Neural progenitor cell (in vitro differentiated cells): Measurements from ENCODE around the gene KCNH1. TPM values are rescaled to one million over a fixed set of nuclear protein-coding genes. Genes with fewer than 3 reads are reported as not detected.
A peak's percentile ranks its signal among the peaks of the same experiment; 100 is the strongest.

Experiments used
- DNase-seq: peaks from one replicate; pipeline ENCODE4 v3.0.0-alpha.2; 2016; ENCODE audit warnings: low spot score
- H2AFZ ChIP-seq: fragments of 200-600 bp; sonication (generic); replicated peaks from 2 replicates; pipeline ENCODE4 v1.6.1; 2016; ENCODE audit warnings: antibody characterized with exemption
- H3F3A ChIP-seq: fragments of 200-600 bp; sonication (generic); 2 replicates; pipeline ENCODE4 v1.6.1; 2016; ENCODE audit warnings: antibody characterized with exemption, low read depth
- H3K27ac ChIP-seq: fragments of 200-600 bp; sonication (generic); 2 replicates; pipeline ENCODE4 v1.5.1; 2016; ENCODE audit warnings: mild to moderate bottlenecking
- H3K27me3 ChIP-seq: fragments of 200-600 bp; sonication (generic); 2 replicates; pipeline ENCODE4 v1.6.1; 2016; ENCODE audit warnings: mild to moderate bottlenecking, moderate library complexity
- H3K36me3 ChIP-seq: fragments of 200-600 bp; sonication (generic); 2 replicates; pipeline ENCODE4 v1.5.1; 2016
- H3K4me1 ChIP-seq: fragments of 200-600 bp; sonication (generic); 2 replicates; pipeline ENCODE4 v1.6.1; 2016; ENCODE audit warnings: mixed run types
- H3K4me2 ChIP-seq: fragments of 200-600 bp; sonication (generic); 2 replicates; pipeline ENCODE4 v1.6.1; 2016
- H3K4me3 ChIP-seq: fragments of 200-600 bp; sonication (generic); 2 replicates; pipeline ENCODE4 v1.5.1; 2016
- H3K79me2 ChIP-seq: fragments of 200-600 bp; sonication (generic); 2 replicates; pipeline ENCODE4 v1.6.1; 2016; ENCODE audit warnings: low read depth
- H3K9ac ChIP-seq: fragments of 200-600 bp; sonication (generic); 2 replicates; pipeline ENCODE4 v1.6.1; 2016
- H3K9me3 ChIP-seq: fragments of 200-600 bp; sonication (generic); 2 replicates; pipeline ENCODE4 v1.5.1; 2016; ENCODE audit warnings: low read depth
- H4K20me1 ChIP-seq: fragments of 200-600 bp; sonication (generic); 2 replicates; pipeline ENCODE4 v1.6.1; 2016; ENCODE audit warnings: low read depth
- H3K27ac Mint-ChIP-seq: 3 replicates; pipeline ENCODE4 v1.8.0; 2021; ENCODE audit warnings: mixed read lengths
- H3K27me3 Mint-ChIP-seq: 2 replicates; pipeline ENCODE4 v1.8.0; 2022; ENCODE audit warnings: low read depth, mild to moderate bottlenecking, inconsistent platforms, moderate library complexity, mixed read lengths; ENCODE audit not compliant: insufficient read depth
- H3K36me3 Mint-ChIP-seq: 3 replicates; pipeline ENCODE4 v1.8.0; 2021; ENCODE audit warnings: mixed read lengths
- H3K4me1 Mint-ChIP-seq: 3 replicates; pipeline ENCODE4 v1.8.0; 2021; ENCODE audit warnings: mixed read lengths
- H3K4me3 Mint-ChIP-seq: 3 replicates; pipeline ENCODE4 v1.8.0; 2021; ENCODE audit warnings: mild to moderate bottlenecking, moderate library complexity, mixed read lengths
- H3K9me3 Mint-ChIP-seq: 3 replicates; pipeline ENCODE4 v1.8.0; 2020; ENCODE audit warnings: mixed read lengths
- CTCF ChIP-seq: fragments of 200-600 bp; sonication (generic); IDR thresholded peaks from 2 replicates; pipeline ENCODE4 v1.5.1; 2017; ENCODE audit warnings: antibody characterized with exemption, mild to moderate bottlenecking
- EZH2 ChIP-seq: fragments of 200-600 bp; sonication (generic); IDR thresholded peaks from 2 replicates; pipeline ENCODE4 v1.6.1; 2017; ENCODE audit warnings: antibody characterized with exemption, mild to moderate bottlenecking, moderate library complexity
- EZH2phosphoT487 ChIP-seq: fragments of 200-600 bp; sonication (generic); IDR thresholded peaks from 2 replicates; pipeline ENCODE4 v1.6.1; 2017; ENCODE audit warnings: antibody characterized with exemption
- total RNA-seq: library from RNA; depleted of rRNA; stranded (reverse); fragments of >200 nt; gene quantifications from 2 replicates; pipeline ENCODE4 v1.2.3, GENCODE V29; 2015; ENCODE audit warnings: low replicate concordance

KCNH1 gene
- total RNA-seq, 1 donor from 2014 or later: 1.6 TPM

GRCh38 chr1:210783925-210784324 lies 350.0 kb downstream of the KCNH1 start:
- no peaks in the 10 kb centered on the region for H3K4me1 ChIP-seq
- H3K4me2 ChIP-seq: no peak overlapping the region
- no peak overlapping the region for H3K4me3 ChIP-seq
- H3K4me1 Mint-ChIP-seq: peaks cover 7% of the 10 kb centered on the region
- H3K36me3 Mint-ChIP-seq: no peaks in the 10 kb centered on the region
- no peak for TF ChIP-seq CTCF
- TF ChIP-seq EZH2: no peak
- no peak for TF ChIP-seq EZH2phosphoT487
- H3K79me2 ChIP-seq: no peaks in the 10 kb centered on the region
- no peak overlapping the region for H2AFZ ChIP-seq
- H3K4me3 Mint-ChIP-seq: no peak overlapping the region
- no peaks in the 10 kb centered on the region for H3K36me3 ChIP-seq
- H3K27ac Mint-ChIP-seq: no peak overlapping the region
- no peak overlapping the region for H3K27ac ChIP-seq
- no peak for DNase-seq
- H3K9me3 Mint-ChIP-seq: no peaks in the 10 kb centered on the region
- H3F3A ChIP-seq: no peaks in the 10 kb centered on the region
- H3K27me3 Mint-ChIP-seq: peaks cover 3% of the 10 kb centered on the region
- H4K20me1 ChIP-seq: no peaks in the 10 kb centered on the region
- H3K9ac ChIP-seq: no peak overlapping the region
- no peaks in the 10 kb centered on the region for H3K9me3 ChIP-seq
- H3K27me3 ChIP-seq: no peaks in the 10 kb centered on the region

GRCh38 chr1:210781652-210782051 lies 352.3 kb downstream of the KCNH1 start:
- DNase-seq: no peak
- Mint-ChIP-seq H3K4me3 (no peak overlapping the region), H3K4me1 (peaks cover 7% of the 10 kb centered on the region), H3K27ac (no peak overlapping the region), H3K9me3 (no peaks in the 10 kb centered on the region), H3K27me3 (peaks cover 3% of the 10 kb centered on the region), H3K36me3 (no peaks in the 10 kb centered on the region)
- Histone ChIP-seq H3K27me3 (no peaks in the 10 kb centered on the region), H3K9me3 (no peaks in the 10 kb centered on the region), H3F3A (no peaks in the 10 kb centered on the region), H3K9ac (no peak overlapping the region), H3K4me1 (peaks cover 2% of the 10 kb centered on the region), H4K20me1 (no peaks in the 10 kb centered on the region), H3K79me2 (no peaks in the 10 kb centered on the region), H2AFZ (no peak overlapping the region), H3K4me2 (no peak overlapping the region), H3K27ac (no peak overlapping the region), H3K4me3 (no peak overlapping the region), H3K36me3 (no peaks in the 10 kb centered on the region)
- no peak for TF ChIP-seq EZH2phosphoT487
- no peak for TF ChIP-seq CTCF
- TF ChIP-seq EZH2: no peak

GRCh38 chr1:210779269-210779668 lies 354.7 kb downstream of the KCNH1 start:
- H4K20me1 ChIP-seq: no peaks in the 10 kb centered on the region
- no peaks in the 10 kb centered on the region for H3K27me3 ChIP-seq
- H3K36me3 Mint-ChIP-seq: no peaks in the 10 kb centered on the region
- no peak overlapping the region for H3K9ac ChIP-seq
- no peaks in the 10 kb centered on the region for H3K9me3 Mint-ChIP-seq
- no peaks in the 10 kb centered on the region for H3K9me3 ChIP-seq
- H3K4me1 Mint-ChIP-seq: peaks cover 7% of the 10 kb centered on the region
- no peaks in the 10 kb centered on the region for H3K36me3 ChIP-seq
- peaks cover 7% of the 10 kb centered on the region for H3K4me1 ChIP-seq
- H3K4me3 ChIP-seq: no peak overlapping the region
- no peaks in the 10 kb centered on the region for H3F3A ChIP-seq
- no peak overlapping the region for H3K4me3 Mint-ChIP-seq
- no peak overlapping the region for H3K27ac Mint-ChIP-seq
- no peak overlapping the region for H2AFZ ChIP-seq
- DNase-seq: no peak
- H3K27me3 Mint-ChIP-seq: peaks cover 2% of the 10 kb centered on the region
- no peaks in the 10 kb centered on the region for H3K79me2 ChIP-seq
- H3K4me2 ChIP-seq: no peak overlapping the region
- H3K27ac ChIP-seq: no peak overlapping the region
- TF ChIP-seq EZH2: no peak
- TF ChIP-seq CTCF: no peak
- TF ChIP-seq EZH2phosphoT487: no peak

GRCh38 chr1:210777914-210778313 lies 356.0 kb downstream of the KCNH1 start:
- no peak overlapping the region for H3K4me3 Mint-ChIP-seq
- no peak for TF ChIP-seq EZH2phosphoT487
- Histone ChIP-seq H3K4me2 (no peak overlapping the region), H2AFZ (no peak overlapping the region), H3K9ac (no peak overlapping the region), H4K20me1 (no peaks in the 10 kb centered on the region), H3K27ac (no peak overlapping the region), H3K36me3 (no peaks in the 10 kb centered on the region), H3F3A (no peaks in the 10 kb centered on the region), H3K4me3 (no peak overlapping the region), H3K27me3 (no peaks in the 10 kb centered on the region), H3K9me3 (no peaks in the 10 kb centered on the region), H3K4me1 (peaks cover 16% of the 10 kb centered on the region), H3K79me2 (no peaks in the 10 kb centered on the region)
- peak overlapping the region; percentile 61 for H3K27ac Mint-ChIP-seq
- H3K36me3 Mint-ChIP-seq: no peaks in the 10 kb centered on the region
- no peak for DNase-seq
- peaks cover 6% of the 10 kb centered on the region for H3K27me3 Mint-ChIP-seq
- H3K9me3 Mint-ChIP-seq: no peaks in the 10 kb centered on the region
- H3K4me1 Mint-ChIP-seq: peaks cover 18% of the 10 kb centered on the region
